ENCODE results near the gene SCAF11. TPM values are rescaled to one million over a fixed set of nuclear protein-coding genes. Genes with fewer than 3 reads are reported as not detected.

Gene SCAF11
- total and polyA plus RNA-seq, 10 of the 15 experiments (the other 5 are each of a cell fraction or from before 2014, with no cell fraction given): 42.0 to 153 (median 100) TPM

DNA sequence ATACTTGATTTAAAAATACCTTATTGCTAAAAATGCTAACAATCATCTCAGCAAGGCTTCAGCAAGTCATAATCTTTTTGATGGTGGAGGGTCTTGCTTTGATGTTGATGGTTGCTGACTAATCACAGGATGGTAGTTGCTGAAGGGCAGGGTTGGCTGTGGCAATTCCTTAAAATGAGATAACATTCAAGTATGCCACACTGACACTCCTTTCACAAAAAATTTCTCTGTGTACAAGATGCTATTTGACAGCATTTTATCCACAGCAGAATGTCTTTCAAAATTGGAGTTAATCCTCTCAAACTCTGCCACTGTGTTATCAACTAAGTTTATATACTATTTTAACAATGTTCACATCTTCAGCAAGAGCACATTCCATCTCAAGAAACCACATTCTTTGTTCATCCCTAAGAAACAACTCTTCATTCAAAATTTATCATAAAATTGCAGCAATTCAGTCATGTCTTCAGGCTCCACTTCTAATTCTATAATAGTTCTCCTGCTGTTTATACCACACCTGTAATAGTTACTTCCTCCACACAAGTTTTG lies 16.1 kb downstream of the SCAF11 start (continued):
- TF ChIP-seq, protein P1, sequence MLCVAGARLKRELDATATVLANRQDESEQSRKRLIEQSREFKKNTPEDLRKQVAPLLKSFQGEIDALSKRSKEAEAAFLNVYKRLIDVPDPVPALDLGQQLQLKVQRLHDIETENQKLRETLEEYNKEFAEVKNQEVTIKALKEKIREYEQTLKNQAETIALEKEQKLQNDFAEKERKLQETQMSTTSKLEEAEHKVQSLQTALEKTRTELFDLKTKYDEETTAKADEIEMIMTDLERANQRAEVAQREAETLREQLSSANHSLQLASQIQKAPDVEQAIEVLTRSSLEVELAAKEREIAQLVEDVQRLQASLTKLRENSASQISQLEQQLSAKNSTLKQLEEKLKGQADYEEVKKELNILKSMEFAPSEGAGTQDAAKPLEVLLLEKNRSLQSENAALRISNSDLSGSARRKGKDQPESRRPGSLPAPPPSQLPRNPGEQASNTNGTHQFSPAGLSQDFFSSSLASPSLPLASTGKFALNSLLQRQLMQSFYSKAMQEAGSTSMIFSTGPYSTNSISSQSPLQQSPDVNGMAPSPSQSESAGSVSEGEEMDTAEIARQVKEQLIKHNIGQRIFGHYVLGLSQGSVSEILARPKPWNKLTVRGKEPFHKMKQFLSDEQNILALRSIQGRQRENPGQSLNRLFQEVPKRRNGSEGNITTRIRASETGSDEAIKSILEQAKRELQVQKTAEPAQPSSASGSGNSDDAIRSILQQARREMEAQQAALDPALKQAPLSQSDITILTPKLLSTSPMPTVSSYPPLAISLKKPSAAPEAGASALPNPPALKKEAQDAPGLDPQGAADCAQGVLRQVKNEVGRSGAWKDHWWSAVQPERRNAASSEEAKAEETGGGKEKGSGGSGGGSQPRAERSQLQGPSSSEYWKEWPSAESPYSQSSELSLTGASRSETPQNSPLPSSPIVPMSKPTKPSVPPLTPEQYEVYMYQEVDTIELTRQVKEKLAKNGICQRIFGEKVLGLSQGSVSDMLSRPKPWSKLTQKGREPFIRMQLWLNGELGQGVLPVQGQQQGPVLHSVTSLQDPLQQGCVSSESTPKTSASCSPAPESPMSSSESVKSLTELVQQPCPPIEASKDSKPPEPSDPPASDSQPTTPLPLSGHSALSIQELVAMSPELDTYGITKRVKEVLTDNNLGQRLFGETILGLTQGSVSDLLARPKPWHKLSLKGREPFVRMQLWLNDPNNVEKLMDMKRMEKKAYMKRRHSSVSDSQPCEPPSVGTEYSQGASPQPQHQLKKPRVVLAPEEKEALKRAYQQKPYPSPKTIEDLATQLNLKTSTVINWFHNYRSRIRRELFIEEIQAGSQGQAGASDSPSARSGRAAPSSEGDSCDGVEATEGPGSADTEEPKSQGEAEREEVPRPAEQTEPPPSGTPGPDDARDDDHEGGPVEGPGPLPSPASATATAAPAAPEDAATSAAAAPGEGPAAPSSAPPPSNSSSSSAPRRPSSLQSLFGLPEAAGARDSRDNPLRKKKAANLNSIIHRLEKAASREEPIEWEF (IDR thresholded peaks at IDR 0.05; ENCODE audit: insufficient replicate concordance, low read depth, low read length): no peak
- TF ChIP-seq, protein P2, sequence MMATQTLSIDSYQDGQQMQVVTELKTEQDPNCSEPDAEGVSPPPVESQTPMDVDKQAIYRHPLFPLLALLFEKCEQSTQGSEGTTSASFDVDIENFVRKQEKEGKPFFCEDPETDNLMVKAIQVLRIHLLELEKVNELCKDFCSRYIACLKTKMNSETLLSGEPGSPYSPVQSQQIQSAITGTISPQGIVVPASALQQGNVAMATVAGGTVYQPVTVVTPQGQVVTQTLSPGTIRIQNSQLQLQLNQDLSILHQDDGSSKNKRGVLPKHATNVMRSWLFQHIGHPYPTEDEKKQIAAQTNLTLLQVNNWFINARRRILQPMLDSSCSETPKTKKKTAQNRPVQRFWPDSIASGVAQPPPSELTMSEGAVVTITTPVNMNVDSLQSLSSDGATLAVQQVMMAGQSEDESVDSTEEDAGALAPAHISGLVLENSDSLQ (IDR thresholded peaks at IDR 0.05): no peak
- TF ChIP-seq, protein P3, sequence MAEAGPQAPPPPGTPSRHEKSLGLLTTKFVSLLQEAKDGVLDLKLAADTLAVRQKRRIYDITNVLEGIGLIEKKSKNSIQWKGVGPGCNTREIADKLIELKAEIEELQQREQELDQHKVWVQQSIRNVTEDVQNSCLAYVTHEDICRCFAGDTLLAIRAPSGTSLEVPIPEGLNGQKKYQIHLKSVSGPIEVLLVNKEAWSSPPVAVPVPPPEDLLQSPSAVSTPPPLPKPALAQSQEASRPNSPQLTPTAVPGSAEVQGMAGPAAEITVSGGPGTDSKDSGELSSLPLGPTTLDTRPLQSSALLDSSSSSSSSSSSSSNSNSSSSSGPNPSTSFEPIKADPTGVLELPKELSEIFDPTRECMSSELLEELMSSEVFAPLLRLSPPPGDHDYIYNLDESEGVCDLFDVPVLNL (IDR thresholded peaks at IDR 0.05; ENCODE audit: low read depth, low read length): no peak
- TF ChIP-seq EGR1 (IDR thresholded peaks at IDR 0.05; ENCODE audit: borderline replicate concordance in 1 of 2, low read depth in 2 of 2, low read length in 2 of 2) (no peak), KLF5 (IDR thresholded peaks at IDR 0.05; ENCODE audit: partially characterized antibody) (no peak), MXI1 (IDR thresholded peaks at IDR 0.05; ENCODE audit: low read depth, low read length) (no peak)
- TF ChIP-seq, protein P4, sequence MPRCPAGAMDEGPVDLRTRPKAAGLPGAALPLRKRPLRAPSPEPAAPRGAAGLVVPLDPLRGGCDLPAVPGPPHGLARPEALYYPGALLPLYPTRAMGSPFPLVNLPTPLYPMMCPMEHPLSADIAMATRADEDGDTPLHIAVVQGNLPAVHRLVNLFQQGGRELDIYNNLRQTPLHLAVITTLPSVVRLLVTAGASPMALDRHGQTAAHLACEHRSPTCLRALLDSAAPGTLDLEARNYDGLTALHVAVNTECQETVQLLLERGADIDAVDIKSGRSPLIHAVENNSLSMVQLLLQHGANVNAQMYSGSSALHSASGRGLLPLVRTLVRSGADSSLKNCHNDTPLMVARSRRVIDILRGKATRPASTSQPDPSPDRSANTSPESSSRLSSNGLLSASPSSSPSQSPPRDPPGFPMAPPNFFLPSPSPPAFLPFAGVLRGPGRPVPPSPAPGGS (IDR thresholded peaks at IDR 0.05; ENCODE audit: borderline replicate concordance, insufficient read depth, low read depth, low read length, poor library complexity, severe bottlenecking): no peak
